ENCODE measurements around the gene GRHL1.
"Not testable (repeated sequence)": the region's sequence is repeated elsewhere in the genome, so short reads cannot be mapped to it uniquely, and the experiment has no call there.

The GRHL1 gene

DNA sequence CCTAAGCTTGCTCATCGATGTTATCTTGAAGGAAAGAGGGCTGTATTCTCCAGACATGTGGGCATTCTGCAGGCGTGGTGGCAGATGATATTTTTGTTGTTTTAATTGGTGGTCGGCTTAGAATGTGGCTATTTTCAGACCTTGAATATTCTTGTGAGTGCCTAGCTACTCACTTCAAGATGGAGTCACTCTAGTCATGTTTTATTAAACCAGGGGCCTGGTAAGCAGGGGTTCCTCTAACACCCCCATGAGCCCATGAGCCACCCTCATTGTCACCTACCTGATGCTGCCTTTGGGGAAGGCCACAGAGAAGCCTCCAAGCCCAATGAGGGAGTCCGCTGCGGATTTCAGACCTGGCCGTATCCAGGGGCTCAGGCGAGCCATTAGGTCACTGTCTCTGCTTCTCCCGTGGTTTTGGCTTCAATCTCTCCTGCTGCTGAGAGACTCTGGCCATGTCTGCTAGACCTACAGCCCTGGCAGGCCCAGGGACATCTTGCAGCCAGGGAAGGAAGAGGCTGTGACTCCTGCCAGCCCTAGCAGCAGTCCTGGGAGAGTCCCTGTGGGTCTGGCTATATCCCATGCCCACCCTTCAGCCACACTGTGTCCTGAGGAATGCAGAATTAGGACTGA lies 75.6 kb downstream of the GRHL1 start:
- no peak for DNase-seq (ENCODE audit: low read depth in 2 of 2)

DNA sequence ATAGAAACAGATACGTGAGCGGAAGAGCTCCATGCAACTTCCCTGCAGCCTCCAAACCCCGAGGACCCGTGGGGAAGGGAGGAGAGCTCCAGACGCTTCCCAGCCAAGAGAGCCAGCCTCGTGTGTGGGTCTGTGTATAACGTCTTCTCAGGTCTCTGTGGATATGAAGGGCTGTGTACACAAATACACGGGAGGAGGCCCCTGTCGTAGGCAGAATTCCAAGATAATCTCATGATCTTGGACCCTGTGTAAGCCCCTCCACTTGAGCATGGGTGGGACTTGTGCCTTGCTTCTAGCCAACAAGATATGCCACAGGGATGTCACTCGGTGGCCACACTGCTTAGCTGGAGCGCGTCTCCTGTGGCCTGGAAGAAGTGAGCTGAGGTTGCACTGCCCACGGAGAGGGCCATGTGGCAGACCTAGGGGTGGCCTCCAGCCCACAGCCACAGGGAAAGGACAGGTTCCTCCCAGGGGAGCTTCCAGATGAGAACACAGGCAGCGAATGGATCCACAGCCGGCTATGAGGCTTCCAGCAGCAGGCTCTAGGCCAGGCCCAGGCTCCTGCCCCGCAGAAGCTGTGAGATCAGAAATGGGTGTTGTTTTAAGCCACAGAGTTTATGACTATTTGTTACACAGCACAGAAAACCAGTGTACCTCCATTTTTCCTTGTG lies 76.3 kb downstream of the GRHL1 start:
- DNase-seq (ENCODE audit: low read depth in 2 of 2) = no peak

DNA sequence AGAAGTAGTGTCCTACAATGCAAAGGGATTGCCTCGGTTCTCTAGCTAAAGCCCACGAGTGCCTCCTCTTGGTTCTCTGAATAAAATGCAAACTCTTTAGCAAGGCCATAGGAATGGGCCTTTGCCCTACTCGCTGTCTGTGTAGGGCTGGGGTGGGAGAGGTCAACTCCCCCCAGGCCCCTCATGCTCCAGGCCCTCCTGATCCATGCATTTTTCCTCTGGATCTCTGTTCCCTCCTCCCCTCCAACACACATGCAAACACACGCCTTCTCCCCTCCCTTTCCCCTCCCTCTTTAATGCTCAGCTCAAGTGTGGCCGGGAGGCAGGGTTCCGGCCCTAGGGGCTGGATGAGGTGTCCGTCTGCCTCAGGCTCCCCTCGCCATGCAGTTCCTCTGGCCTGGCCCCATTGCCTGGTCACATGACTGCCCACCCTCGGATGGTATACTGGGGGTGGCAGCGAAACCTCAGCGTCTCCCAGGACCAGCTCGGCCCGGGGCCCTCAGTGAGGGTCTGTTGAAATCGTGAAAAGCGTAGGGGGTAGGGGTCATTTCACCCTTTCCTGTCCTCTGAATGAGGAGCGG lies 77.0 kb downstream of the GRHL1 start:
- DNase-seq (ENCODE audit: low read depth in 2 of 2) = no peak

DNA sequence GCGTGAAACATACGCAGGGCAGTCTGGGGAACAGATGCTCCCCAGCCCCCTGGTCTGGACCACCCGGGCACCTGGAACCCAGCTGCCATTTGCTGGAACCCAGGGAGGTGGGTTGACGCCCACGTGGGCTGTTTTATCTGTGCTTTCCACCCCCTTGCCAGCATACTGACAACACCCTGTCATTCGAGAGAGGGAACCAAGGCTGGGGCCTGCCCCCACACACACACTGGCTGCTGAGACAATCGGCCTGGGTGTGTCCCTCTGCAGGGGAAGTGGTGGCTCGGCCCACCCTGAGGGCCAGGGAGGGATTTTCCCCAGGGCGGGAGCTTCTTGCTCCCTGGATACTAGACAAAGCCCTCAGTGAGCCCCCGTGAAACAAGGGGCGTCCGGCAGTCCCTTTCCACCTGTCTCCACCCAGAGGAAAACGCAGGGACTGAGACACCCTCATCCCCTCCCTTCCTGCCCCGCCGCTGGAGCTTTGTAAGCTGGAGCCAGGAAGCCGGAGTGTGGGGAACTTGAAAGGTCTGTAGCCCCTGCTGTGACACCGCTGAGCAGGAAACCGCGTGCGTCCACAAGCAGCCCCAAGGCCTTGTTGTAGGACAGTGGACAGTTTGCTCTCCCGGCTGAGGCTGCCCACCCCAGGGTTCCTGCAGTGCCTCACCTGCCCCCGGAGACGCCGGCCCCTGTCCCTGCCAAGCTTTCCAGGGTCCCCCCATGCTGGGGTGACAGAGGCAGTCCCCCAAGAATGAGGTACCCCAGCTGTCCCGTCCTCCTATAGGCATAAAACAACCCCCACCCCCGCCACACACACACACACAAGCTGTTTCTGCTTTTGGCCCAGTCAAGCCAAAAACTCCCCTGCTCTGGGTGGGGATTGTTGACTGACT lies 77.7 kb downstream of the GRHL1 start:
- no peak for DNase-seq (ENCODE audit: low read depth in 2 of 2)

DNA sequence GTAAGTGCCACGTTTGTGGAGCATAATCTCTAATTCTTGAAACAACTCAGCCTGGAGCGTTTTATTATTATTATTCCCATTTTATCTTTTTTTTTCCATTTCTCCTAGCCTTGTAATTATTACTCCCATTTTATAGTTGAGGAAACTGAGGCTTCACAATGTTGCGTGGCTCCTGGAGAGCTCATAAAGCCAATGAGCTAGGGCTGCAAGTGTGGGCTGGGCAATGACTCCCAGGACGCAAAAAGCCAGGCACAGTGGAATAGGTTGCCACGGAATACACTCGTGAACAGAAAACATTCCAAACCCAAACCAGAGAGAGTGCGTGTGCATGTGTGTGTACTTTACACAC lies 78.4 kb downstream of the GRHL1 start:
- DNase-seq (ENCODE audit: low read depth in 2 of 2) = no peak

DNA sequence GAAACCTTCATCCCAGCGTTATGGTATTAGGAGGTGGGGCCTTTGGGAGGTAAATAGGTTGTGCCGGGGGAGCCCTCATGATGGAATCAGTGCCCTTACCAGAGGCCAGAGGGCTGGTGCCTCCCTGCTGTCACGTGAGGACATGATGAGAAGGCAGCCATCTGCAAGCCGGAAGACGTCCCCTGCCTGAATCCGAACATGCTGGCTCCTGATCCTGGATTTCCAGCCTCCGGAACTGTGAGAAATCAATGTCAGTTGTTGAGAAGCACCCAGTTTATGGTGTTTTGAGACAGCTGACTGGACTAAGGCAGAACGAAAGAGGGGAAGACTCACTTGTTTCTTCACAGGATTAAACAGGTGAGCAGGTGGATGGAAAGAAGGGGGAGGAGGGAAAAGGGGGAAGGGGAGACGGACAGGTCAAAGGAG lies 78.8 kb downstream of the GRHL1 start:
- DNase-seq (ENCODE audit: low read depth in 2 of 2) = no peak

DNA sequence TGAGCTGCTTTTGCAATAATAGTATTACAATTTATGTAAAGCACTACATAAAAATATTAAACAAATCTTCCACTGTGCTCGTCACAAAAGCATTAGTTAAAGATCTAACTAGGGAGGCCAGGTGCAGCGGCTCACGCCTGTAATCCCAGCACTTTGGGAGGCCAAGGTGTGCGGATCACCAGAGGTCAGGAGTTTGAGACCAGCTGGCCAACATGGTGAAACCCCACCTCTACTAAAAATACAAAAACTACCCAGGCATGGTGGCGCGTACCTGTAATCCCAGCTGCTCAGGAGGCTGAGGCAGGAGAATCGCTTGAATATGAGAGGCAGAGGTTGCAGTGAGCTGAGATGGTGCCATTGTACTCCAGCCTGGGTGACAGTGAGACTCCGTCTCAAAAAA lies 79.3 kb downstream of the GRHL1 start:
- DNase-seq (ENCODE audit: low read depth in 2 of 2) = not testable (repeated sequence)

DNA sequence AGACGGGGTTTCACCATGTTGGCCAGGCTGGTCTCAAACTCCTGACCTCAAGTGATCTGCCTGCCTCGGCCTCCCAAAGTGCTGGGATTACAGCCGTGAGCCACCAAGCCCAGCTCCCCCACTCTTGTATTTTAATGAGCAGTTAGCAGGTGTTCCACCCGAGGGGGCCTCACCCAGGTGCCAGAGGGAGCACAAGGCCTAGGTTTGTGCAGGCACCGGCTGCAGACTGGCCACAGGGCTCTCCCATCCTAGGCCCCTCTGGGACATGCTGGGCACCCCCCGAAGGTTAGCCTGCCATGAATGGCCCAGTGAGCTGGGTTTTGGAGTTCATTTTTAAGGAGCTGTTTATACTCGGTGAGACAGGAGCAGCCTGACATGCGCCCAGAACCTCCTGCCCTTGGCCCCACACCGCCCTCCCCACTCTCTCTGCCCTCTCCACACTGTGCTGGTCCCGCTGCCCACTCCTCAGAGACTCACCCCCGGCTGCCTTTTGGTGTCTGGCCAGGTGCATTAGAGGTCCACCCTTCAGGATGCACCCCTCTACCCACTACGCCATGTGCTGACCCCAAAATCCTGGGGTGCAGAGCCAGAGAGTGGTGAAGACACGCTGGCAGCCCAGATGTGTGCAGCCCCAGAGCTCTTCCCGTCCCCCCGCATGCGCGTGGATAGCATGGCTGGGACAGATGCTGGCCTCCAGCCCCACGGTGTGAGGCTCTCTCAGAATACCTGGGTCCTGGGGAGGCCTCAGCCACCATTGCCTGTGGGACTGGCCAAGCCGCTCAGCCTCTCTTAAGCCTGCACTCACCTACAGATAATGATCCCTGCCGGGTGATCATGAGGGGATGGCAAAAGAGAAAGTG lies 80.6 kb downstream of the GRHL1 start:
- no peak for DNase-seq (ENCODE audit: low read depth in 2 of 2)

DNA sequence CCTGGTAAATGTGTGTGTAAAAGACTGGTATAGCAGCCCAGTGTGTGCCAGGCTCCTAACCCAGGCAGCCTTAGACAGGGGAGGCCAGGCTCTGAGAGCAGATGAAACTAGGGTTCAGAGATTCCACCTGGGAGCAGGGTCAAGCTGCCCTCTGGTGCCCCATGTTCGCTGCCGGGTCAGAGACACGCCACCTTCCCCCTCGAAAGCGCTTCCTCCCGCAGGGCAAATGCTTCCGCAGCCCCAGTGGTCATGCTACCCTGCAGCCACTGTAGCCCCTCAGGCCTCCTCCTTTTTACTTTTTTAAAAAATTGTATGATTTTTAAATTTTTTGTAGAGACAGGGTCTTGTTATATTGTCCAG lies 81.2 kb downstream of the GRHL1 start:
- no peak for DNase-seq (ENCODE audit: low read depth in 2 of 2)

DNA sequence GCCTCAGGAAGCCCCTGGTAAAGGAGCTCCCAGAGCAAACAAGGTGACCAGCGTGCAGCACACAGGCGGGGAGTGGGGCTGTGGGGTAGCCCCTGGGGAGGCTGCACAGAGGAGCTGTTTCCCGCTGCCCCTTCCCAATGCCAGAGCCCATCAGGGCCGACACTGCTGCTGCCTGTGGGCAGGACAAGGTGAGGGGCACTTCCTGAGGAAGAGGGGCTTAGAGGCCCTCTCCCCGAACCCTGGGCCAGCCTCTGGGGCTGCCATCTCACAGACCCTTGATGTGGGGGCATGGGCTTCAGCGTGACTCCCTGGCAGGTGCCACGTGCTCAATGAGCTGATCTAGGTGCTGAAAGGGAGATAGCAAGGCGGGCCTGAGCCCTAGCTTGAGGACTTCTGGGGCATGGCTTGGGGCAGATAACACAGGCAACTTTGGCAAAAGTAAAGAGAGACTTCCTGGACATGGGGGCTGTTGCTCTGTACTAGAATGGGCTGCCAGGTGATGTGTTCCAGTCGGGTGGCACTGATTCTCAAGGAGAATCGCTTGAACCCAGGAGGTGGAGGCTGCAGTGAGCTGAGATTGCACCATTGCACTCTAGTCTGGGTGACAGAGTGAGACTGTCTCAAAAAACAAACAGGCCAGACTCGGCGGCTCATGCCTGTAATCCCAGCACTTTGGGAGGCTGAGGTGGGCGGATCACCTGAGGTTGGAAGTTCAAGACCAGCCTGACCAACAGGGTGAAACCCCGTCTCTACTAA lies 81.9 kb downstream of the GRHL1 start:
- DNase-seq (ENCODE audit: low read depth in 2 of 2) = no peak

DNA sequence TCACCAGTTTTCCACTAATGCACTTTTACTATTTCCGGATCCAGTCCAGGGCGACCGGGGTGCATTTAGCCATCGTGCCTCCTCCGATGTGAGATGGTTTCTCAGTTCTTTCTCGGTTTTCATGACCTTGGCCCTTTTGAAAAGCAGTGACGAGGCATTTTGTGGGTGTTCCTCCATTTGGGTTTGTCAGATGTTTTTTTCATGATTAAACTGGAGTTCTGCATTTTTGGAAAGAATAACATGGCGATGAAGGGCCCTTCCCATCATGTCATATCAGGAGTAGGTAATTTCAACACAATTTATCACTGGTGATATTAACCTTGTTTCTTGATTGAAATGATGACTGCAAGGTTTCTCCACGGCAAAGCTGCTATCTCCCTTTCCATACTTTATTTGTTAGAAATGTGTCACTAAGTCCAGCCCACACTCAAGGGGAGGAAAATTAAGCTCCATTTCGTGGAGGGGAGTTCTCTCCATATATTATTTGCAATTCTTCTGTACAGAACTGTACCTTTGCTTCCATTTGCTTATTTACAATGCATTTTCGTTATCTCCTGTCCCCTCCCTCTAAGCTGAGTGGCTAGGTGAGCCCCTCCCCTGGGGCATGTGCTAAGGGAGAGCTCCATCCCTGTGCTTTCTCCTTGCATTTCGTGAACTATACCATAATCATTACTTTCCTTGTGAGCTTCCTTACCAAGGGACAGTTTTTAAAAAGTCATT lies 83.0 kb downstream of the GRHL1 start:
- no peak for DNase-seq (ENCODE audit: low read depth in 2 of 2)

DNA sequence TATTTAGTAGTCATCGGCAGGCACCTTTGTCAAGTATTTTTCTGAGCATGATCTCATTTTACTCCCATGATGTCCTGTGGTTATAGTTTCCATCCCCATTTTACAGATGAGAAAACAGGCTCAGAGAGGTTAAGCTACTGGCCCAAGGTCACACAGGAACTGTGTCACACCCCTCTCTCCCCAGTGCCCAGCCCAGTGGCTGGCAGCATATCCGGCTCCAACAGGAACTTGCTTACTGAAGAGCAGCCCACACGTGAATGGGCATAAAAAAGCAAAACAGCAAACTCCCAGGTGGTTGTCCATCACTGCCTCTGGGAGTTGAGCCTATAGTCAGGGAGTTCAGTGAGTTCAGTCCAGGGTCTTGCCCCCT lies 83.5 kb downstream of the GRHL1 start:
- DNase-seq (ENCODE audit: low read depth in 2 of 2) = no peak

DNA sequence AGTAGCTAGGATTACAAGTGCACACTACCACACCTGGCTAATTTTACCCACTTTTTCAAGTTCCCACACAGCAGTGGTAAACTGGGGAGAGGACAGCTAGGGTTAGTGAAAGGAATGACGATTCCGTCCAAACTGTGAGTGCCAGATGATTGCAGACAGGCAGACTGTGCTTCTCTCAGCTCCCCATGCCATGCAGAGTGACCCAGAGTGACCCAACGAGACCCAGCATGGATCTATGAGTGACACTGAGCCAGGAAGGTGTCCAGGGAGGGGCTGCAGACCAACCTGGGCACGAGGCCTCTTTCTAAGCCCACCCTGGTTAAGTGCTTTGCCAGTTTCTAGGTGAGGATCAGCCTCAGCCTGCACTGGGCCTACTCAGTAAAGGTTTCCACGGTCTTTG lies 84.1 kb downstream of the GRHL1 start:
- DNase-seq (ENCODE audit: low read depth in 2 of 2) = no peak

DNA sequence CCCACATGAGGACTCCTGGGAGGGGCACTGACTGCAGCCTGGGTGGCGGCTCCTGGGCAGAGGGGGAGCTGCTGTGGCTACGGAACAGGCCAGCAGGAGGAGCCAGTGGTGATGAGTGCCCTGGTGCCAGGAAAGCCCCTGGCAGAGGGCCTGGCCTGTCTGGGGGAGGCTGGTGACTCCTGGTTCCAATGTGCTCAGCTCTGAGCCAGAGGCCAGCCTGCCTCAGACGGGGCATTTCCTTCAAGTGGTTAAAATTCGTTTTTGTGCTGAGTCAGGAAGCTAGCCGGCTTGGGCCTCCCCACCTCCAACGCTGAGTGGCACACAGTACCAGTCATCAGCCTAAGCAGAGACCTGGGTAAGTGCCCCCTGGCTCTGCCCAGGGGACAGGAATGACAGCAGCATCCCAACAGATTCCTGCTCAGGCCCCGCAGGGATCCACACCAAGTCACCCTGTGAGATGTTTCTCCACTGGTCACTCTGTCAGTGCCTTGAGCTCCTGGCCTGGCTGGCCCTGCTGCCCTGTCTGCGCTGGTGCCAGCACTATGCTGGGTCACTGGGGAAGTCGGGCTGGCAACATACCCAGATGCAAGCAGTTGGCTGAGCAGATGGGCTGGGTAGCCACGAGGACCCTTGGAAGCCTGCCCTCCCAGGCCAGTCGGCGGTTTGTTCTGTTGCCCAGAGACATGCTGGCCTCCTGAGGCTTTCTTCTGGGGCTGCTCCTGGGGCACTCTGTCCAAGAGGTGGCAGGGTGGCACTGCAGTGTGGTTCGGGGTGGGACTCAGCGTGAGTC lies 84.8 kb downstream of the GRHL1 start:
- DNase-seq (ENCODE audit: low read depth in 2 of 2) = no peak

DNA sequence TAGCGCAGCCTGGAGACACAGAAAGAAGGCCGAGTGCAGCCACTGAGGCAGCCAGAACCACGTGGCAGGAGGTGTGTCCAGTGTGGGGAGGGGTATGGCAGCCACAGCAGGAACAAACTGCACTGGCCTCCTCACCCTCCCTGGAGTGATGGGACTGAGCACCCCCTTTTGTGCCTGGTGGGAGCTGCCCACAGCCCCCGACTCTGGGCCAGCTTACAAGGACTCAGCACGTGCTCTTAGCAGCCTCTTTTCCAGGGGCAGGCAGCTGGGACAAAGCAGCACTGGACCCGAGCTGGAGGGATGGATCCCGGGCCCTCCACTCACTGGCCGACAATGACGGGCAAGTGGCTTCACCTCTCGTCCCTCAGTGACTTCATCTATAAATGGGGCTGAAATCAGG lies 86.6 kb downstream of the GRHL1 start:
- DNase-seq (ENCODE audit: low read depth in 2 of 2) = no peak

DNA sequence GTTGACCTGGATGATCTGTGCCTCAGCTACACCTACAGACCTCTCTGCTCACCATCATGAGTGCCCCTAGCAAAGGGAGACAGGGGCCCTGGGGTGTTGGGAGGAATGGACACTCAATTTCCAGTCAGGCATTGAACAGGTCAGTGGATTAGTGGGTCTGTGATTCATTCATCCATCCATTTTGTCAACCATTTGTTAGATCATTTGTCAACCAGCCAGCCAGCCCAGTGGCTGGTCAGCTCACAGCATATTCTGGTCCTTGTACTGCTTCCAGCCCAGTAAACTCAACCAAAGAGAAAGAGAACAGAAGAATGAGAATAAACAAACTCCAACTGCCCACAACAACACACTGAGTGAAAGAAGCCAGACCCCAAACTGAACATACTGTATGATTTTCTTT lies 87.2 kb downstream of the GRHL1 start:
- no peak for DNase-seq (ENCODE audit: low read depth in 2 of 2)

DNA sequence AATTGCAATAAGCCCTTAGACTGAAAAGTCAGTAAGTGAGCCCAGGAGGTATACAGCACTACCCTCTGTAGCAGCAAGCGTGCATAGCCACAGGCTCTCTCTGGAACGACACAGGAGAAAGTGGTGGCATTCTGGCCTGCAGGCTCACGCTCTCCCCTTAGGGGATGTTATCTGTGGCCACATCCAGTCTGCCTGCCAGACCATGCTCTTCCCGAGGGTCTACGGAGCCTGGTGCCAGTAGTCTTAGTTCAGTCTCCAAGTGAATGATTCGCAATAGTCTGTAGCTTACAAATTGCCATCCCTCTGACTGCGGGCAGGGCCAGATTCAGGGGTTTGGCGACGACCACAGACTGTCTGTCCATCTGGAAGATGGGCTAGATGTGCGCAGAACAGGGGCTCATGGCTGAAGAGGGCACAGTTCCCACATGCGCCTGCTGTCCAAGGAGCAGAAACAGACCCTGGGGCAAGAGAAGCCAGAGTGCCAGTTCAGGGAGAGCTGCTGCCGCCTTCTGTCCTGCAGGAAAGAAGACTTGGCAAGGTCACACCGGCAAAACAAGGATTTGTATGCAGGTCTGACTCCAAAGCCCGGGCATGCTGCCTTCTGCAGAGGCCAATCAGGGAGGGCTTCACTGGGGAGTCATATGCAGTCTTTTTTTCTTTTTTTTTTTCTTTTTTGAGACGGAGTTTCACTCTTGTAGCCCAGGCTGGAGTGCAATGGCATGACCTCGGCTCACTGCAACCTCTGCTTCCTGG lies 88.3 kb downstream of the GRHL1 start:
- no peak for DNase-seq (ENCODE audit: low read depth in 2 of 2)

DNA sequence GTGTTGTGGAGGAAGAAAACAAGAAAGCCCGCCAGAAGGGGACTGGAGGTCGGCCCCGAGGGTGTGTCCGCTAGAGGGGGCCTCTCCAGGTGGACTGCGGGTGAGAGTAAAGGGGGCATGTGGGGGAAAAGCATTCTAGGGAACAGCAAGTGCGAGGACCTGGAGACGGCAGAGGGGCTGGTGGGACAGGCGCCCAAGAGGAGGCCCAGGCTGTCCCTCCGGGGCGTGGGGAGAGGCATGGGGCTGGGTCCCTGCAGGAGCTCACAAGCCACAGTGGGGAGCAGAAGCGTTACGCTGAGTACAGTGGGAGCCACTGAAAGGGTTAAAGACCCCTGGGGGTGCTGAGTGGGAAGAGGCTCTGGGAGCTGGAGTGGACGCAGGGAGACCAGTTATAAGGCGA lies 90.2 kb downstream of the GRHL1 start:
- DNase-seq (ENCODE audit: low read depth in 2 of 2) = no peak
